ENCODE measurements around the gene ZMIZ1.

- TF ChIP-seq, protein P1, sequence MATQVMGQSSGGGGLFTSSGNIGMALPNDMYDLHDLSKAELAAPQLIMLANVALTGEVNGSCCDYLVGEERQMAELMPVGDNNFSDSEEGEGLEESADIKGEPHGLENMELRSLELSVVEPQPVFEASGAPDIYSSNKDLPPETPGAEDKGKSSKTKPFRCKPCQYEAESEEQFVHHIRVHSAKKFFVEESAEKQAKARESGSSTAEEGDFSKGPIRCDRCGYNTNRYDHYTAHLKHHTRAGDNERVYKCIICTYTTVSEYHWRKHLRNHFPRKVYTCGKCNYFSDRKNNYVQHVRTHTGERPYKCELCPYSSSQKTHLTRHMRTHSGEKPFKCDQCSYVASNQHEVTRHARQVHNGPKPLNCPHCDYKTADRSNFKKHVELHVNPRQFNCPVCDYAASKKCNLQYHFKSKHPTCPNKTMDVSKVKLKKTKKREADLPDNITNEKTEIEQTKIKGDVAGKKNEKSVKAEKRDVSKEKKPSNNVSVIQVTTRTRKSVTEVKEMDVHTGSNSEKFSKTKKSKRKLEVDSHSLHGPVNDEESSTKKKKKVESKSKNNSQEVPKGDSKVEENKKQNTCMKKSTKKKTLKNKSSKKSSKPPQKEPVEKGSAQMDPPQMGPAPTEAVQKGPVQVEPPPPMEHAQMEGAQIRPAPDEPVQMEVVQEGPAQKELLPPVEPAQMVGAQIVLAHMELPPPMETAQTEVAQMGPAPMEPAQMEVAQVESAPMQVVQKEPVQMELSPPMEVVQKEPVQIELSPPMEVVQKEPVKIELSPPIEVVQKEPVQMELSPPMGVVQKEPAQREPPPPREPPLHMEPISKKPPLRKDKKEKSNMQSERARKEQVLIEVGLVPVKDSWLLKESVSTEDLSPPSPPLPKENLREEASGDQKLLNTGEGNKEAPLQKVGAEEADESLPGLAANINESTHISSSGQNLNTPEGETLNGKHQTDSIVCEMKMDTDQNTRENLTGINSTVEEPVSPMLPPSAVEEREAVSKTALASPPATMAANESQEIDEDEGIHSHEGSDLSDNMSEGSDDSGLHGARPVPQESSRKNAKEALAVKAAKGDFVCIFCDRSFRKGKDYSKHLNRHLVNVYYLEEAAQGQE (IDR thresholded peaks at IDR 0.05; ENCODE audit: insufficient read depth in 1 of 2, low read depth in 2 of 2, low read length in 2 of 2): no peak
- TF ChIP-seq POLR2AphosphoS5 (IDR thresholded peaks at IDR 0.05; ENCODE audit: low read depth, low read length) (no peak), SIN3A (IDR thresholded peaks at IDR 0.05; ENCODE audit: borderline replicate concordance, insufficient read depth, low read length) (no peak)
Observed at GRCh38 chr10:79315602-79315920, 246.8 kb downstream of the ZMIZ1 start.
